CD14-positive monocyte (primary cell): Measurements from ENCODE around the gene SMYD3. TPM values are rescaled to one million over a fixed set of nuclear protein-coding genes. Genes with fewer than 3 reads are reported as not detected.

ENCODE experiments used
- DNase-seq, 3 donors: peaks; one replicate each; pipeline ENCODE4 v3.0.0-alpha.2; 2011 to 2022
- H2AFZ ChIP-seq: 2 replicates; pipeline ENCODE4 v1.6.0; 2012; ENCODE audit warnings: mild to moderate bottlenecking, low read depth, low read length, inconsistent platforms; ENCODE audit not compliant: insufficient read depth, poor library complexity, severe bottlenecking
- H3K27ac ChIP-seq, 2 donors: 1 replicate in 1 of 2; 2 replicates in 1 of 2; pipeline ENCODE4 v1.5.1; 2012 to 2013; ENCODE audit warnings: low read length in 2 of 2, control low read depth in 1 of 2, inconsistent platforms in 1 of 2, low read depth in 1 of 2, mild to moderate bottlenecking in 1 of 2
- H3K27me3 ChIP-seq, 2 donors: one replicate each; pipeline versions ENCODE4 v1.6.0 to v1.6.1; 2011 to 2013; ENCODE audit warnings: low read length in 2 of 2; ENCODE audit not compliant: control insufficient read depth in 2 of 2, insufficient read depth in 2 of 2
- H3K36me3 ChIP-seq, 2 donors: replicated peaks in 1 of 2; 1 replicate in 1 of 2; 2 replicates in 1 of 2; pipeline versions ENCODE4 v1.5.1 to v1.6.1; 2012 to 2013; ENCODE audit warnings: low read length in 2 of 2, control low read depth in 1 of 2, inconsistent platforms in 1 of 2, mild to moderate bottlenecking in 1 of 2; ENCODE audit not compliant: insufficient read depth in 2 of 2, control insufficient read depth in 1 of 2
- H3K4me1 ChIP-seq, 2 donors: 1 replicate in 1 of 2; 2 replicates in 1 of 2; pipeline versions ENCODE4 v1.5.1 to v1.6.1; 2012 to 2013; ENCODE audit warnings: low read length in 2 of 2, control low read depth in 1 of 2, inconsistent platforms in 1 of 2, mild to moderate bottlenecking in 1 of 2, moderate library complexity in 1 of 2; ENCODE audit not compliant: insufficient read depth in 2 of 2, control insufficient read depth in 1 of 2
- H3K4me2 ChIP-seq: replicated peaks from 2 replicates; pipeline ENCODE3; 2012; ENCODE audit warnings: low read length, moderate library complexity, mild to moderate bottlenecking; ENCODE audit not compliant: poor library complexity, severe bottlenecking; ENCODE audit errors: extremely low read depth
- H3K4me3 ChIP-seq, 3 experiments: fragments of 200-600 bp in 1 of 3; sonication (generic) in 1 of 3; replicated peaks in 1 of 3; 1 replicate in 2 of 3; 2 replicates in 1 of 3; pipeline ENCODE4 v1.5.1; 2011 to 2013; ENCODE audit warnings: low read length in 3 of 3, mild to moderate bottlenecking in 3 of 3, control low read depth in 2 of 3, low read depth in 2 of 3, inconsistent platforms in 1 of 3, moderate library complexity in 1 of 3
- H3K79me2 ChIP-seq: 2 replicates; pipeline ENCODE4 v1.6.0; 2012; ENCODE audit warnings: mild to moderate bottlenecking, control low read depth, inconsistent platforms, low read length, moderate library complexity; ENCODE audit not compliant: insufficient read depth
- H3K9ac ChIP-seq: 2 replicates; pipeline ENCODE4 v1.6.0; 2017; ENCODE audit warnings: low read length, mild to moderate bottlenecking; ENCODE audit not compliant: insufficient read depth, poor library complexity, severe bottlenecking
- H3K9me3 ChIP-seq, 2 donors: replicated peaks in 1 of 2; 1 replicate in 1 of 2; 2 replicates in 1 of 2; pipeline versions ENCODE4 v1.5.1 to v1.6.1; 2012 to 2013; ENCODE audit warnings: low read length in 2 of 2, control low read depth in 1 of 2; ENCODE audit not compliant: control insufficient read depth in 1 of 2, insufficient read depth in 1 of 2
- H4K20me1 ChIP-seq: 2 replicates; pipeline ENCODE4 v1.6.0; 2012; ENCODE audit warnings: mild to moderate bottlenecking, low read length, control low read depth, moderate library complexity; ENCODE audit not compliant: insufficient read depth
- H3K27ac Mint-ChIP-seq, 7 donors: one replicate each; pipeline ENCODE4 v1.8.0; 2020; ENCODE audit warnings: mild to moderate bottlenecking in 7 of 7, mixed read lengths in 7 of 7, moderate library complexity in 6 of 7, inconsistent platforms in 2 of 7
- H3K27me3 Mint-ChIP-seq, 3 donors: one replicate each; pipeline ENCODE4 v1.8.0; 2021 to 2022; ENCODE audit warnings: low read depth in 3 of 3, mild to moderate bottlenecking in 3 of 3, mixed read lengths in 3 of 3, moderate library complexity in 3 of 3, inconsistent platforms in 1 of 3
- H3K36me3 Mint-ChIP-seq, 2 donors: one replicate each; pipeline ENCODE4 v1.8.0; 2020; ENCODE audit warnings: mixed read lengths in 2 of 2, inconsistent platforms in 1 of 2, mild to moderate bottlenecking in 1 of 2
- H3K4me1 Mint-ChIP-seq: one replicate; pipeline ENCODE4 v1.8.0; 2020; ENCODE audit warnings: mild to moderate bottlenecking, mixed read lengths
- H3K4me3 Mint-ChIP-seq, 2 donors: one replicate each; pipeline ENCODE4 v1.8.0; 2020; ENCODE audit warnings: mild to moderate bottlenecking in 2 of 2, mixed read lengths in 2 of 2, moderate library complexity in 1 of 2
- H3K9me3 Mint-ChIP-seq, 7 donors: one replicate each; pipeline ENCODE4 v1.8.0; 2020 to 2022; ENCODE audit warnings: mixed read lengths in 7 of 7, mild to moderate bottlenecking in 6 of 7, moderate library complexity in 6 of 7, inconsistent platforms in 2 of 7
- WGBS: methylation state at CpG from one replicate; pipeline ENCODE4 v1.1.5; 2013; ENCODE audit warnings: missing lambda C conversion rate; ENCODE audit not compliant: insufficient coverage; 5-methylcytosine and 5-hydroxymethylcytosine counted together
- intact Hi-C, 2 donors: fragments of 100-400 bp; cut with micrococcal nuclease; formaldehyde crosslinking; loops; one replicate each; pipeline versions ENCODE4 v1.15.0 to v1.15.1; 2023
- polyA plus RNA-seq, 3 donors: library from polyadenylated mRNA; depleted of rRNA in 1 of 3; unstranded in 2 of 3; stranded (reverse) in 1 of 3; fragments of 300-500 nt in 2 of 3; fragments of >200 nt in 1 of 3; fragmentation: Illumina TruSeq in 2 of 3; gene quantifications; 1 replicate in 2 of 3; 2 replicates in 1 of 3; pipeline ENCODE4 v1.2.3, GENCODE V29; 2012 to 2021
- TF ChIP-seq, protein P1 (sequence below): fragments of 200-600 bp; IDR thresholded peaks from one replicate; pipeline ENCODE4 v1.8.0; 2022; ENCODE audit warnings: antibody characterized with exemption, mild to moderate bottlenecking

SMYD3 gene
- polyA plus RNA-seq, 3 donors = 2.7 to 8.4 (median 4.0) TPM

DNA sequence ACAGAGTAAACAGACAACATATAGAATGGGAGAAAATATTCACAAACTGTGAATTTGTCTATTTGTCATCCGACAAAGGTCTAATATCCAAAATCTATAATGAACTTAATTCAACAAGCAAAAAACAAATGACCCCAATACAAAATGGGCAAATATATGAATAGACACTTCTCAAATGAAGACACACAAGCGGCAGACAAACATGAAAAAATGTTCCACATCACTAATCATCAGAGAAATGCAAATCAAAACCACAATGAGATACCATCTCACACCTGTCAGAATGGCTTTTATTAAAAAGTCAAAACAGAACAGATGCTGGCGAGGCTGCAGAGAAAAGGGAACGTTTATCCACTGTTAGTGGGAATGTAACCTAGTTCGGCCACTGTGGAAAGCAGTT is 72.7 kb downstream of the SMYD3 start:
- Histone ChIP-seq H4K20me1 (no peaks in the 10 kb centered on the region), H3K36me3 (no peaks in the 10 kb centered on the region), H3K4me3 (no peak overlapping the region), H3K79me2 (no peaks in the 10 kb centered on the region), H3K27ac (no peak overlapping the region), H3K9ac (no peak overlapping the region), H3K27me3 (no peaks in the 10 kb centered on the region), H3K4me1 (peaks cover 0 to 3% of the 10 kb centered on the region in 2 donors), H3K4me2 (no peak overlapping the region), H2AFZ (no peak overlapping the region), H3K9me3 (no peaks in the 10 kb centered on the region)
- DNase-seq = no peak
- TF ChIP-seq, protein P1, sequence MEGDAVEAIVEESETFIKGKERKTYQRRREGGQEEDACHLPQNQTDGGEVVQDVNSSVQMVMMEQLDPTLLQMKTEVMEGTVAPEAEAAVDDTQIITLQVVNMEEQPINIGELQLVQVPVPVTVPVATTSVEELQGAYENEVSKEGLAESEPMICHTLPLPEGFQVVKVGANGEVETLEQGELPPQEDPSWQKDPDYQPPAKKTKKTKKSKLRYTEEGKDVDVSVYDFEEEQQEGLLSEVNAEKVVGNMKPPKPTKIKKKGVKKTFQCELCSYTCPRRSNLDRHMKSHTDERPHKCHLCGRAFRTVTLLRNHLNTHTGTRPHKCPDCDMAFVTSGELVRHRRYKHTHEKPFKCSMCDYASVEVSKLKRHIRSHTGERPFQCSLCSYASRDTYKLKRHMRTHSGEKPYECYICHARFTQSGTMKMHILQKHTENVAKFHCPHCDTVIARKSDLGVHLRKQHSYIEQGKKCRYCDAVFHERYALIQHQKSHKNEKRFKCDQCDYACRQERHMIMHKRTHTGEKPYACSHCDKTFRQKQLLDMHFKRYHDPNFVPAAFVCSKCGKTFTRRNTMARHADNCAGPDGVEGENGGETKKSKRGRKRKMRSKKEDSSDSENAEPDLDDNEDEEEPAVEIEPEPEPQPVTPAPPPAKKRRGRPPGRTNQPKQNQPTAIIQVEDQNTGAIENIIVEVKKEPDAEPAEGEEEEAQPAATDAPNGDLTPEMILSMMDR = no peak
- 100% methylated on average over 2 of the region's 5 CpGs for WGBS
- H3K4me1 Mint-ChIP-seq = peaks cover 5% of the 10 kb centered on the region
- H3K36me3 Mint-ChIP-seq = no peaks in the 10 kb centered on the region
- no peak overlapping the region for H3K27ac Mint-ChIP-seq
- no peaks in the 10 kb centered on the region for H3K27me3 Mint-ChIP-seq
- intact Hi-C loops = no loop called here
- H3K4me3 Mint-ChIP-seq = no peak overlapping the region
- peaks cover 0 to 5% (median 0%) of the 10 kb centered on the region in 7 donors for H3K9me3 Mint-ChIP-seq

DNA sequence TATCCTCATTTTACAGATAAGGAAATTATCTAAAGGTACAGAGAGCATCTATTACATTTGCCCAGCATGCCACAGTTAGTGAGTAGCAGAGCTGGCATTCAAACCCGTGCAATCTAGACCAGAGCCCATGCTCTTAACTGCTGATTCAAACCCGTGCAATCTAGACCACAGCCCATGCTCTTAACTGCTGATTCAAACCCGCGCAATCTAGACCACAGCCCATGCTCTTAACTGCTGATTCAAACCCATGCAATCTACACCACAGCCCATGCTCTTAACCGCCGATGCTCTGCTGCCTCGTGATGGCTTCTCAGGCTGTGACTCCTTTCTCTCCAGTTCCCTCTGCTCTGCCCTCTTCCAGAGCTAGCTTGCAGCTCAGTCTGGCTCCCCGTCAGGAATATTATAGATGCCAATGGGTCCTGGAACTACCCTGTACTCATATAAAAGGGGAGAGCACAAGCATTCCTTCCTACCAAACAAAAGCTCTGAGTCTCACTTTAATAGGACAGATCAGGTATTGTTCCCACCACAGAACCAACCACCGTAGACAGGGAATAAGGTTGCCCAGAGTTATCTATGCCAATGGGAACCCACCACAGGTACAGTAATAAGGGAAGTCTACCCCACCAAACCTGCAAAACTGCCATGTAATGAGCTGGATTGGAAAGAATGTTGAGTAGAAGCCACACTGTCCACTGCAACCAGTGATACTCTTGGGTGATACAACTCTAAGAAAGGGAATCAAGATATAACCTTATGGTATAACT is 78.4 kb downstream of the SMYD3 start:
- no peaks in the 10 kb centered on the region for H3K27me3 ChIP-seq
- H2AFZ ChIP-seq = no peak overlapping the region
- H3K4me3 Mint-ChIP-seq = no peak overlapping the region

More for the DNA sequence above, 78.4 kb downstream of the SMYD3 start:
- peaks cover 5% of the 10 kb centered on the region for H3K4me1 Mint-ChIP-seq
- Histone ChIP-seq H3K9ac (no peak overlapping the region), H3K9me3 (no peaks in the 10 kb centered on the region), H3K27ac (no peak overlapping the region), H3K4me3 (no peak overlapping the region), H3K4me1 (peaks cover 0 to 3% of the 10 kb centered on the region in 2 donors), H3K4me2 (no peak overlapping the region), H3K36me3 (no peaks in the 10 kb centered on the region), H3K79me2 (no peaks in the 10 kb centered on the region), H4K20me1 (no peaks in the 10 kb centered on the region)
- DNase-seq = no peak
- H3K27me3 Mint-ChIP-seq = no peaks in the 10 kb centered on the region
- intact Hi-C loops = no loop called here
- TF ChIP-seq, protein P1 = no peak
- WGBS = 70% methylated on average over 5 of the region's 9 CpGs
- peaks cover 0 to 4% (median 0%) of the 10 kb centered on the region in 7 donors for H3K9me3 Mint-ChIP-seq
- no peak overlapping the region for H3K27ac Mint-ChIP-seq
- no peaks in the 10 kb centered on the region for H3K36me3 Mint-ChIP-seq
